ENCODE results near the gene CDK14.

The CDK14 gene

GRCh38 chr7:90705391-90706071, 109.4 kb downstream of the CDK14 start:
- H3K27me3 ChIP-seq (ENCODE audit: insufficient read depth, low read length), result no peaks in the 10 kb centered on the region
- no peak overlapping the region for H3K4me3 ChIP-seq (ENCODE audit: low read depth, low read length)
- no peaks in the 10 kb centered on the region for H3K36me3 ChIP-seq (ENCODE audit: control insufficient read depth in 1 of 2, insufficient read depth in 2 of 2, low read length in 2 of 2)
- H3K79me1 ChIP-seq (ENCODE audit: low read length), result no peaks in the 10 kb centered on the region
- H3K18ac ChIP-seq (ENCODE audit: low read length), result no peak overlapping the region
- no peak overlapping the region for H3K4me2 ChIP-seq (ENCODE audit: low read length)
- no peaks in the 10 kb centered on the region for H3K9me3 ChIP-seq (ENCODE audit: insufficient read depth, low read depth, low read length)
- no peak overlapping the region for H2AK5ac ChIP-seq (ENCODE audit: low read length)
- H4K8ac ChIP-seq (ENCODE audit: low read depth, low read length), result no peak overlapping the region
- no peak overlapping the region for H3K27ac ChIP-seq (ENCODE audit: low read depth, low read length)
- WGBS (ENCODE audit: extremely low coverage, insufficient coverage, insufficient read length), result no CpG with 5 or more reads among the region's 6 CpGs
- H2BK120ac ChIP-seq (ENCODE audit: insufficient read depth, low read length, poor library complexity), result no peak overlapping the region
- no peak overlapping the region for H3K4ac ChIP-seq (ENCODE audit: low read depth, low read length)
- no peak overlapping the region for H2BK5ac ChIP-seq (ENCODE audit: low read depth, low read length, poor library complexity)
- no peaks in the 10 kb centered on the region for H3K4me1 ChIP-seq (ENCODE audit: control insufficient read depth in 1 of 2, insufficient read depth in 2 of 2, low read length in 2 of 2)
- no peaks in the 10 kb centered on the region for H3K79me2 ChIP-seq (ENCODE audit: control insufficient read depth, insufficient read depth, low read length, poor library complexity)
- no peak overlapping the region for H3K9ac ChIP-seq (ENCODE audit: low read length)
- H3K23ac ChIP-seq (ENCODE audit: low read length), result no peak overlapping the region
- no peak overlapping the region for H3K14ac ChIP-seq (ENCODE audit: low read length)
- H2BK12ac ChIP-seq (ENCODE audit: low read length), result no peak overlapping the region
- H4K91ac ChIP-seq (ENCODE audit: low read depth, low read length), result no peak overlapping the region
- no peak overlapping the region for H4K12ac ChIP-seq (ENCODE audit: low read depth, low read length)
- H2AFZ ChIP-seq (ENCODE audit: insufficient read depth, low read length, poor library complexity), result no peak overlapping the region
- no peak for DNase-seq

- Histone ChIP-seq H2BK12ac (ENCODE audit: low read length) (no peak overlapping the region), H3K4me2 (ENCODE audit: low read length) (no peak overlapping the region), H2AFZ (ENCODE audit: insufficient read depth, low read length, poor library complexity) (no peak overlapping the region), H2BK120ac (ENCODE audit: insufficient read depth, low read length, poor library complexity) (no peak overlapping the region), H3K79me1 (ENCODE audit: low read length) (no peaks in the 10 kb centered on the region), H3K9ac (ENCODE audit: low read length) (no peak overlapping the region), H3K23ac (ENCODE audit: low read length) (no peak overlapping the region), H3K9me3 (ENCODE audit: insufficient read depth, low read depth, low read length) (no peaks in the 10 kb centered on the region), H3K4me1 (ENCODE audit: control insufficient read depth in 1 of 2, insufficient read depth in 2 of 2, low read length in 2 of 2) (no peaks in the 10 kb centered on the region), H3K79me2 (ENCODE audit: control insufficient read depth, insufficient read depth, low read length, poor library complexity) (no peaks in the 10 kb centered on the region), H3K4me3 (ENCODE audit: low read depth, low read length) (no peak overlapping the region), H4K91ac (ENCODE audit: low read depth, low read length) (no peak overlapping the region), H3K27ac (ENCODE audit: low read depth, low read length) (no peak overlapping the region), H3K27me3 (ENCODE audit: insufficient read depth, low read length) (no peaks in the 10 kb centered on the region), H4K8ac (ENCODE audit: low read depth, low read length) (no peak overlapping the region), H4K12ac (ENCODE audit: low read depth, low read length) (no peak overlapping the region), H3K4ac (ENCODE audit: low read depth, low read length) (no peak overlapping the region), H3K18ac (ENCODE audit: low read length) (no peak overlapping the region), H2BK5ac (ENCODE audit: low read depth, low read length, poor library complexity) (no peak overlapping the region), H3K14ac (ENCODE audit: low read length) (no peak overlapping the region), H2AK5ac (ENCODE audit: low read length) (no peak overlapping the region), H3K36me3 (ENCODE audit: control insufficient read depth in 1 of 2, insufficient read depth in 2 of 2, low read length in 2 of 2) (no peaks in the 10 kb centered on the region)
- no CpG with 5 or more reads among the region's 2 CpGs for WGBS (ENCODE audit: extremely low coverage, insufficient coverage, insufficient read length)
- no peak for DNase-seq
Measured at GRCh38 chr7:90706072-90706716, 110.1 kb downstream of the CDK14 start.

- Histone ChIP-seq H3K23ac (ENCODE audit: low read length) (no peak overlapping the region), H3K4me3 (ENCODE audit: low read depth, low read length) (no peak overlapping the region), H3K9ac (ENCODE audit: low read length) (no peak overlapping the region), H3K4me1 (ENCODE audit: control insufficient read depth in 1 of 2, insufficient read depth in 2 of 2, low read length in 2 of 2) (no peaks in the 10 kb centered on the region), H3K4me2 (ENCODE audit: low read length) (no peak overlapping the region), H3K9me3 (ENCODE audit: insufficient read depth, low read depth, low read length) (no peaks in the 10 kb centered on the region), H2BK5ac (ENCODE audit: low read depth, low read length, poor library complexity) (no peak overlapping the region), H3K27me3 (ENCODE audit: insufficient read depth, low read length) (no peaks in the 10 kb centered on the region), H3K27ac (ENCODE audit: low read depth, low read length) (no peak overlapping the region), H3K4ac (ENCODE audit: low read depth, low read length) (no peak overlapping the region), H3K79me1 (ENCODE audit: low read length) (no peaks in the 10 kb centered on the region), H3K14ac (ENCODE audit: low read length) (no peak overlapping the region), H2BK120ac (ENCODE audit: insufficient read depth, low read length, poor library complexity) (no peak overlapping the region), H3K18ac (ENCODE audit: low read length) (no peak overlapping the region), H2AFZ (ENCODE audit: insufficient read depth, low read length, poor library complexity) (no peak overlapping the region), H4K12ac (ENCODE audit: low read depth, low read length) (no peak overlapping the region), H3K79me2 (ENCODE audit: control insufficient read depth, insufficient read depth, low read length, poor library complexity) (no peaks in the 10 kb centered on the region), H4K8ac (ENCODE audit: low read depth, low read length) (no peak overlapping the region), H4K91ac (ENCODE audit: low read depth, low read length) (no peak overlapping the region), H2AK5ac (ENCODE audit: low read length) (no peak overlapping the region), H2BK12ac (ENCODE audit: low read length) (no peak overlapping the region), H3K36me3 (ENCODE audit: control insufficient read depth in 1 of 2, insufficient read depth in 2 of 2, low read length in 2 of 2) (no peaks in the 10 kb centered on the region)
- DNase-seq, result no peak
- no CpG with 5 or more reads among the region's 5 CpGs for WGBS (ENCODE audit: extremely low coverage, insufficient coverage, insufficient read length)
Measured at GRCh38 chr7:90708841-90709317, 112.8 kb downstream of the CDK14 start.

- no peaks in the 10 kb centered on the region for H3K36me3 ChIP-seq (ENCODE audit: control insufficient read depth in 1 of 2, insufficient read depth in 2 of 2, low read length in 2 of 2)
- no peaks in the 10 kb centered on the region for H3K27me3 ChIP-seq (ENCODE audit: insufficient read depth, low read length)
- H3K14ac ChIP-seq (ENCODE audit: low read length), result no peak overlapping the region
- H2BK12ac ChIP-seq (ENCODE audit: low read length), result no peak overlapping the region
- H3K23ac ChIP-seq (ENCODE audit: low read length), result no peak overlapping the region
- no CpG with 5 or more reads among the region's 11 CpGs for WGBS (ENCODE audit: extremely low coverage, insufficient coverage, insufficient read length)
- H3K18ac ChIP-seq (ENCODE audit: low read length), result no peak overlapping the region
- no peaks in the 10 kb centered on the region for H3K79me1 ChIP-seq (ENCODE audit: low read length)
- H3K4me1 ChIP-seq (ENCODE audit: control insufficient read depth in 1 of 2, insufficient read depth in 2 of 2, low read length in 2 of 2), result no peaks in the 10 kb centered on the region
- H3K4me2 ChIP-seq (ENCODE audit: low read length), result no peak overlapping the region
- no peak for DNase-seq
- H2AFZ ChIP-seq (ENCODE audit: insufficient read depth, low read length, poor library complexity), result no peak overlapping the region
- H4K8ac ChIP-seq (ENCODE audit: low read depth, low read length), result no peak overlapping the region
- no peak overlapping the region for H3K4me3 ChIP-seq (ENCODE audit: low read depth, low read length)
- H3K79me2 ChIP-seq (ENCODE audit: control insufficient read depth, insufficient read depth, low read length, poor library complexity), result no peaks in the 10 kb centered on the region
- H3K9ac ChIP-seq (ENCODE audit: low read length), result no peak overlapping the region
- no peak overlapping the region for H3K4ac ChIP-seq (ENCODE audit: low read depth, low read length)
- H2AK5ac ChIP-seq (ENCODE audit: low read length), result no peak overlapping the region
- H4K12ac ChIP-seq (ENCODE audit: low read depth, low read length), result no peak overlapping the region
- H4K91ac ChIP-seq (ENCODE audit: low read depth, low read length), result no peak overlapping the region
- no peaks in the 10 kb centered on the region for H3K9me3 ChIP-seq (ENCODE audit: insufficient read depth, low read depth, low read length)
- H2BK120ac ChIP-seq (ENCODE audit: insufficient read depth, low read length, poor library complexity), result no peak overlapping the region
- H2BK5ac ChIP-seq (ENCODE audit: low read depth, low read length, poor library complexity), result no peak overlapping the region
- no peak overlapping the region for H3K27ac ChIP-seq (ENCODE audit: low read depth, low read length)
Measured at GRCh38 chr7:90709501-90710465, 113.7 kb downstream of the CDK14 start.
